Measurements from ENCODE around the gene LUC7L2. TPM values are rescaled to one million over a fixed set of nuclear protein-coding genes. Genes with fewer than 3 reads are reported as not detected.

Gene LUC7L2
- total RNA-seq, 2 donors from 2014 or later, result 71.0 to 76.0 TPM

GRCh38 chr7:139430443-139430842 is 70.7 kb downstream of the LUC7L2 start:
- Histone ChIP-seq H3K9ac (ENCODE audit: extremely low read depth, low read length, poor library complexity, severe bottlenecking) (no peak overlapping the region), H3K27me3 (ENCODE audit: control insufficient read depth, insufficient read depth, low read length, poor library complexity, severe bottlenecking) (no peaks in the 10 kb centered on the region), H3K27ac (ENCODE audit: low read depth, low read length) (no peak overlapping the region), H3K36me3 (ENCODE audit: control insufficient read depth, insufficient read depth, low read length) (peaks cover 22% of the 10 kb centered on the region), H3K4me3 (ENCODE audit: low read length) (no peak overlapping the region), H3K9me3 (ENCODE audit: control insufficient read depth, low read length) (no peaks in the 10 kb centered on the region), H3K4me1 (ENCODE audit: control insufficient read depth, insufficient read depth, low read length) (no peaks in the 10 kb centered on the region)
- no peak overlapping the region for H3K27ac Mint-ChIP-seq
- H3K9me3 Mint-ChIP-seq, result no peaks in the 10 kb centered on the region
- DNase-seq, result no peak
- H3K36me3 Mint-ChIP-seq (ENCODE audit: low read depth), result peaks cover 15% of the 10 kb centered on the region
- H3K4me1 Mint-ChIP-seq, result peaks cover 17% of the 10 kb centered on the region
- H3K4me3 Mint-ChIP-seq, result no peak overlapping the region
- H3K27me3 Mint-ChIP-seq (ENCODE audit: insufficient read depth), result no peaks in the 10 kb centered on the region
- no peak for TF ChIP-seq CTCF (conservative IDR thresholded peaks at IDR 0.05)
- 90 to 98% methylated on average over 2 to 4 of the region's 4 CpGs for WGBS, 2 experiments (ENCODE audit: insufficient coverage in 1 of 2, insufficient read length in 1 of 2)

DNA sequence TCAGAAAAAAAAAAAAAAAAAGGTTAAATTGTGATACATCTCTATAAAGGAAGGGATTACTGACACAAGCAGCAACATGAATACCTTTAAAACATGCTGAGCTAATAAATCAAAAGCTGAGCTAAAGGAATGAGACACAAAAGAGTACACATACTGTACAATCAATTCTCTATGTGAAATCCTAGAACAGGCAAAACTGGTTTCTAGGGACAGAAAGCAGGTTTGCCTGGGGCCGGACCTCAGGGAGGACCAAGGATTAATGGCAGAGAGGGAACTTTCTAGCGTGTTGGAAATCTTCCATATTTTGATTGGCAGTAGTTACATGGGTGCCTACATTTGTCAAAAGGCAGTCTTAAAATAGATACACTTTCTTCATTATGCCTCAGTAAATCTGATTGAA is 71.3 kb downstream of the LUC7L2 start:
- no peak overlapping the region for H3K27ac ChIP-seq (ENCODE audit: low read depth, low read length)
- H3K27me3 ChIP-seq (ENCODE audit: control insufficient read depth, insufficient read depth, low read length, poor library complexity, severe bottlenecking), result no peaks in the 10 kb centered on the region
- no peak overlapping the region for H3K9ac ChIP-seq (ENCODE audit: extremely low read depth, low read length, poor library complexity, severe bottlenecking)
- peaks cover 15% of the 10 kb centered on the region for H3K36me3 Mint-ChIP-seq (ENCODE audit: low read depth)
- no peaks in the 10 kb centered on the region for H3K9me3 ChIP-seq (ENCODE audit: control insufficient read depth, low read length)
- H3K4me1 ChIP-seq (ENCODE audit: control insufficient read depth, insufficient read depth, low read length), result no peaks in the 10 kb centered on the region
- no peak overlapping the region for H3K4me3 ChIP-seq (ENCODE audit: low read length)
- H3K27me3 Mint-ChIP-seq (ENCODE audit: insufficient read depth), result no peaks in the 10 kb centered on the region
- H3K27ac Mint-ChIP-seq, result no peak overlapping the region
- no peak for DNase-seq
- H3K36me3 ChIP-seq (ENCODE audit: control insufficient read depth, insufficient read depth, low read length), result peaks cover 17% of the 10 kb centered on the region
- H3K4me1 Mint-ChIP-seq, result peaks cover 17% of the 10 kb centered on the region
- no peaks in the 10 kb centered on the region for H3K9me3 Mint-ChIP-seq
- TF ChIP-seq CTCF (conservative IDR thresholded peaks at IDR 0.05), result no peak
- 80 to 93% methylated on average over 1 to 2 of the region's 2 CpGs for WGBS, 2 experiments (ENCODE audit: insufficient coverage in 1 of 2, insufficient read length in 1 of 2)
- H3K4me3 Mint-ChIP-seq, result no peak overlapping the region

DNA sequence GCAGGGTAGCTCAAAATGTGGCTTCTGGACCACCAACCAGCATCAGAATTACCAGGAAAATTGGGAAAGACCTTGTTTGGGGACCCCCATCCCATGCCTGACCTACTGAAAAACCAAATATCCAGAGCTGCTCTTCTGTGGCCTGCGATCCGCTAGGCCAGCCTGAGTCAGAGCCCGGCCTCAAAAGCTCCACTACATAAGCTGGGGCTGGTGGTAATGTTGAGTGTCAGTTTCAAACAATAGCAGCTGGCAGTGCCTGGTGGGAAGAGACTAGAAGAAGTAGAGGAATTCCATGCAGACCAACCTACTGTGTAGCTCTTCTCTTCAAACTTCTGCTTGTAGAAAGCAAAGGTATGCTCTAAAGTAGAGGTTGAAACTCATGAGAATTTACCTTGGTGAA is 71.8 kb downstream of the LUC7L2 start:
- Mint-ChIP-seq H3K27ac (no peak overlapping the region), H3K4me1 (peaks cover 17% of the 10 kb centered on the region), H3K36me3 (ENCODE audit: low read depth) (peaks cover 15% of the 10 kb centered on the region), H3K27me3 (ENCODE audit: insufficient read depth) (no peaks in the 10 kb centered on the region), H3K9me3 (no peaks in the 10 kb centered on the region), H3K4me3 (no peak overlapping the region)
- no peak overlapping the region for H3K4me3 ChIP-seq (ENCODE audit: low read length)
- no peaks in the 10 kb centered on the region for H3K4me1 ChIP-seq (ENCODE audit: control insufficient read depth, insufficient read depth, low read length)
- TF ChIP-seq CTCF (conservative IDR thresholded peaks at IDR 0.05), result no peak
- peaks cover 17% of the 10 kb centered on the region for H3K36me3 ChIP-seq (ENCODE audit: control insufficient read depth, insufficient read depth, low read length)
- no peak overlapping the region for H3K9ac ChIP-seq (ENCODE audit: extremely low read depth, low read length, poor library complexity, severe bottlenecking)
- whole genome bisulfite sequencing, 2 experiments (ENCODE audit: insufficient coverage in 1 of 2, insufficient read length in 1 of 2), result 90% methylated on average over 3 of the region's 3 CpGs
- no peak overlapping the region for H3K27ac ChIP-seq (ENCODE audit: low read depth, low read length)
- no peak for DNase-seq
- H3K27me3 ChIP-seq (ENCODE audit: control insufficient read depth, insufficient read depth, low read length, poor library complexity, severe bottlenecking), result no peaks in the 10 kb centered on the region
- H3K9me3 ChIP-seq (ENCODE audit: control insufficient read depth, low read length), result no peaks in the 10 kb centered on the region
